ENCODE measurements around the gene ATG16L1. TPM values are rescaled to one million over a fixed set of nuclear protein-coding genes. Genes with fewer than 3 reads are reported as not detected.

Gene ATG16L1
- total and polyA plus RNA-seq, 2 experiments from 2014 or later, result 15.3 to 37.9 TPM

- DNase-seq (ENCODE audit: low spot score), result no peak
- H3K27ac Mint-ChIP-seq, result no peak overlapping the region
- H3K4me1 Mint-ChIP-seq, result peaks cover 16% of the 10 kb centered on the region
- ATAC-seq, result no peak
- no peaks in the 10 kb centered on the region for H3K9me3 Mint-ChIP-seq
- Histone ChIP-seq H3K27me3 (ENCODE audit: insufficient read depth) (no peaks in the 10 kb centered on the region), H3F3A (replicated peaks; ENCODE audit: low read depth) (no peaks in the 10 kb centered on the region), H3K36me3 (ENCODE audit: insufficient read depth) (no peaks in the 10 kb centered on the region), H3K9me2 (ENCODE audit: insufficient read depth) (no peaks in the 10 kb centered on the region), H3K4me2 (no peak overlapping the region), H2AFZ (no peak overlapping the region), H3K4me1 (ENCODE audit: insufficient read depth) (peaks cover 10% of the 10 kb centered on the region; the same call in 1 of the 2 replicates), H3K4me3 (no peak overlapping the region), H3K27ac (ENCODE audit: low read depth) (no peak overlapping the region), H3K79me2 (replicated peaks; ENCODE audit: insufficient read depth) (no peaks in the 10 kb centered on the region), H4K20me1 (replicated peaks; ENCODE audit: insufficient read depth) (no peaks in the 10 kb centered on the region)
- no peak for TF ChIP-seq NANOG (IDR thresholded peaks at IDR 0.05; ENCODE audit: borderline replicate concordance)
- TF ChIP-seq, protein P1, sequence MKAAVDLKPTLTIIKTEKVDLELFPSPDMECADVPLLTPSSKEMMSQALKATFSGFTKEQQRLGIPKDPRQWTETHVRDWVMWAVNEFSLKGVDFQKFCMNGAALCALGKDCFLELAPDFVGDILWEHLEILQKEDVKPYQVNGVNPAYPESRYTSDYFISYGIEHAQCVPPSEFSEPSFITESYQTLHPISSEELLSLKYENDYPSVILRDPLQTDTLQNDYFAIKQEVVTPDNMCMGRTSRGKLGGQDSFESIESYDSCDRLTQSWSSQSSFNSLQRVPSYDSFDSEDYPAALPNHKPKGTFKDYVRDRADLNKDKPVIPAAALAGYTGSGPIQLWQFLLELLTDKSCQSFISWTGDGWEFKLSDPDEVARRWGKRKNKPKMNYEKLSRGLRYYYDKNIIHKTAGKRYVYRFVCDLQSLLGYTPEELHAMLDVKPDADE (IDR thresholded peaks at IDR 0.05), result no peak
- TF ChIP-seq, protein P2, sequence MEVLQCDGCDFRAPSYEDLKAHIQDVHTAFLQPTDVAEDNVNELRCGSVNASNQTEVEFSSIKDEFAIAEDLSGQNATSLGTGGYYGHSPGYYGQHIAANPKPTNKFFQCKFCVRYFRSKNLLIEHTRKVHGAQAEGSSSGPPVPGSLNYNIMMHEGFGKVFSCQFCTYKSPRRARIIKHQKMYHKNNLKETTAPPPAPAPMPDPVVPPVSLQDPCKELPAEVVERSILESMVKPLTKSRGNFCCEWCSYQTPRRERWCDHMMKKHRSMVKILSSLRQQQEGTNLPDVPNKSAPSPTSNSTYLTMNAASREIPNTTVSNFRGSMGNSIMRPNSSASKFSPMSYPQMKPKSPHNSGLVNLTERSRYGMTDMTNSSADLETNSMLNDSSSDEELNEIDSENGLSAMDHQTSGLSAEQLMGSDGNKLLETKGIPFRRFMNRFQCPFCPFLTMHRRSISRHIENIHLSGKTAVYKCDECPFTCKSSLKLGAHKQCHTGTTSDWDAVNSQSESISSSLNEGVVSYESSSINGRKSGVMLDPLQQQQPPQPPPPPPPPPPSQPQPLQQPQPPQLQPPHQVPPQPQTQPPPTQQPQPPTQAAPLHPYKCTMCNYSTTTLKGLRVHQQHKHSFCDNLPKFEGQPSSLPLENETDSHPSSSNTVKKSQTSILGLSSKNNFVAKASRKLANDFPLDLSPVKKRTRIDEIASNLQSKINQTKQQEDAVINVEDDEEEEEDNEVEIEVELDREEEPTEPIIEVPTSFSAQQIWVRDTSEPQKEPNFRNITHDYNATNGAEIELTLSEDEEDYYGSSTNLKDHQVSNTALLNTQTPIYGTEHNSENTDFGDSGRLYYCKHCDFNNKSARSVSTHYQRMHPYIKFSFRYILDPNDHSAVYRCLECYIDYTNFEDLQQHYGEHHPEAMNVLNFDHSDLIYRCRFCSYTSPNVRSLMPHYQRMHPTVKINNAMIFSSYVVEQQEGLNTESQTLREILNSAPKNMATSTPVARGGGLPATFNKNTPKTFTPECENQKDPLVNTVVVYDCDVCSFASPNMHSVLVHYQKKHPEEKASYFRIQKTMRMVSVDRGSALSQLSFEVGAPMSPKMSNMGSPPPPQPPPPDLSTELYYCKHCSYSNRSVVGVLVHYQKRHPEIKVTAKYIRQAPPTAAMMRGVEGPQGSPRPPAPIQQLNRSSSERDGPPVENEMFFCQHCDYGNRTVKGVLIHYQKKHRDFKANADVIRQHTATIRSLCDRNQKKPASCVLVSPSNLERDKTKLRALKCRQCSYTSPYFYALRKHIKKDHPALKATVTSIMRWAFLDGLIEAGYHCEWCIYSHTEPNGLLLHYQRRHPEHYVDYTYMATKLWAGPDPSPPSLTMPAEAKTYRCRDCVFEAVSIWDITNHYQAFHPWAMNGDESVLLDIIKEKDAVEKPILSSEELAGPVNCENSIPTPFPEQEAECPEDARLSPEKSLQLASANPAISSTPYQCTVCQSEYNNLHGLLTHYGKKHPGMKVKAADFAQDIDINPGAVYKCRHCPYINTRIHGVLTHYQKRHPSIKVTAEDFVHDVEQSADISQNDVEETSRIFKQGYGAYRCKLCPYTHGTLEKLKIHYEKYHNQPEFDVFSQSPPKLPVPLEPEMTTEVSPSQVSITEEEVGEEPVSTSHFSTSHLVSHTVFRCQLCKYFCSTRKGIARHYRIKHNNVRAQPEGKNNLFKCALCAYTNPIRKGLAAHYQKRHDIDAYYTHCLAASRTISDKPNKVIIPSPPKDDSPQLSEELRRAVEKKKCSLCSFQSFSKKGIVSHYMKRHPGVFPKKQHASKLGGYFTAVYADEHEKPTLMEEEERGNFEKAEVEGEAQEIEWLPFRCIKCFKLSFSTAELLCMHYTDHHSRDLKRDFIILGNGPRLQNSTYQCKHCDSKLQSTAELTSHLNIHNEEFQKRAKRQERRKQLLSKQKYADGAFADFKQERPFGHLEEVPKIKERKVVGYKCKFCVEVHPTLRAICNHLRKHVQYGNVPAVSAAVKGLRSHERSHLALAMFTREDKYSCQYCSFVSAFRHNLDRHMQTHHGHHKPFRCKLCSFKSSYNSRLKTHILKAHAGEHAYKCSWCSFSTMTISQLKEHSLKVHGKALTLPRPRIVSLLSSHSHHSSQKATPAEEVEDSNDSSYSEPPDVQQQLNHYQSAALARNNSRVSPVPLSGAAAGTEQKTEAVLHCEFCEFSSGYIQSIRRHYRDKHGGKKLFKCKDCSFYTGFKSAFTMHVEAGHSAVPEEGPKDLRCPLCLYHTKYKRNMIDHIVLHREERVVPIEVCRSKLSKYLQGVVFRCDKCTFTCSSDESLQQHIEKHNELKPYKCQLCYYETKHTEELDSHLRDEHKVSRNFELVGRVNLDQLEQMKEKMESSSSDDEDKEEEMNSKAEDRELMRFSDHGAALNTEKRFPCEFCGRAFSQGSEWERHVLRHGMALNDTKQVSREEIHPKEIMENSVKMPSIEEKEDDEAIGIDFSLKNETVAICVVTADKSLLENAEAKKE (CRISPR knock-in tag; IDR thresholded peaks at IDR 0.05), result no peak
- no peak for TF ChIP-seq CTCF (conservative IDR thresholded peaks at IDR 0.05; ENCODE audit: low read depth in 2 of 2)
- no peak for TF ChIP-seq POLR2AphosphoS5 (IDR thresholded peaks at IDR 0.05; ENCODE audit: low read depth)
- no peak for TF ChIP-seq JUNB (IDR thresholded peaks at IDR 0.05; ENCODE audit: unreplicated experiment)
- no peak for TF ChIP-seq ZNF114 (CRISPR knock-in tag; IDR thresholded peaks at IDR 0.05)
- TF ChIP-seq, protein P3, sequence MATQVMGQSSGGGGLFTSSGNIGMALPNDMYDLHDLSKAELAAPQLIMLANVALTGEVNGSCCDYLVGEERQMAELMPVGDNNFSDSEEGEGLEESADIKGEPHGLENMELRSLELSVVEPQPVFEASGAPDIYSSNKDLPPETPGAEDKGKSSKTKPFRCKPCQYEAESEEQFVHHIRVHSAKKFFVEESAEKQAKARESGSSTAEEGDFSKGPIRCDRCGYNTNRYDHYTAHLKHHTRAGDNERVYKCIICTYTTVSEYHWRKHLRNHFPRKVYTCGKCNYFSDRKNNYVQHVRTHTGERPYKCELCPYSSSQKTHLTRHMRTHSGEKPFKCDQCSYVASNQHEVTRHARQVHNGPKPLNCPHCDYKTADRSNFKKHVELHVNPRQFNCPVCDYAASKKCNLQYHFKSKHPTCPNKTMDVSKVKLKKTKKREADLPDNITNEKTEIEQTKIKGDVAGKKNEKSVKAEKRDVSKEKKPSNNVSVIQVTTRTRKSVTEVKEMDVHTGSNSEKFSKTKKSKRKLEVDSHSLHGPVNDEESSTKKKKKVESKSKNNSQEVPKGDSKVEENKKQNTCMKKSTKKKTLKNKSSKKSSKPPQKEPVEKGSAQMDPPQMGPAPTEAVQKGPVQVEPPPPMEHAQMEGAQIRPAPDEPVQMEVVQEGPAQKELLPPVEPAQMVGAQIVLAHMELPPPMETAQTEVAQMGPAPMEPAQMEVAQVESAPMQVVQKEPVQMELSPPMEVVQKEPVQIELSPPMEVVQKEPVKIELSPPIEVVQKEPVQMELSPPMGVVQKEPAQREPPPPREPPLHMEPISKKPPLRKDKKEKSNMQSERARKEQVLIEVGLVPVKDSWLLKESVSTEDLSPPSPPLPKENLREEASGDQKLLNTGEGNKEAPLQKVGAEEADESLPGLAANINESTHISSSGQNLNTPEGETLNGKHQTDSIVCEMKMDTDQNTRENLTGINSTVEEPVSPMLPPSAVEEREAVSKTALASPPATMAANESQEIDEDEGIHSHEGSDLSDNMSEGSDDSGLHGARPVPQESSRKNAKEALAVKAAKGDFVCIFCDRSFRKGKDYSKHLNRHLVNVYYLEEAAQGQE (IDR thresholded peaks at IDR 0.05; ENCODE audit: unreplicated experiment), result no peak
- no peak for TF ChIP-seq CREB1 (CRISPR knock-in tag; IDR thresholded peaks at IDR 0.05; ENCODE audit: low read depth)
- no peak for TF ChIP-seq STAT1 (IDR thresholded peaks at IDR 0.05; ENCODE audit: unreplicated experiment)
- TF ChIP-seq EZH2 (IDR thresholded peaks at IDR 0.05; ENCODE audit: low read depth, unreplicated experiment), result no peak
- TF ChIP-seq ZNF331 (CRISPR knock-in tag; IDR thresholded peaks at IDR 0.05; ENCODE audit: low read depth), result no peak
- TF ChIP-seq EZH2phosphoT487 (IDR thresholded peaks at IDR 0.05; ENCODE audit: unreplicated experiment), result no peak
- H3K4me3 Mint-ChIP-seq, result no peak overlapping the region
- no peaks in the 10 kb centered on the region for H3K36me3 Mint-ChIP-seq (ENCODE audit: low read depth)
- peaks cover 9% of the 10 kb centered on the region for H3K27me3 Mint-ChIP-seq (ENCODE audit: insufficient read depth, low read depth, poor library complexity)
Observed at GRCh38 chr2:233325256-233325655, 73.8 kb downstream of the ATG16L1 start.
